Measurements from ENCODE around the gene SLC22A23.

- TF ChIP-seq POLR2A (IDR thresholded peaks at IDR 0.05) (no peak), EP300 (IDR thresholded peaks at IDR 0.05) (no peak), CTCF (IDR thresholded peaks at IDR 0.05) (no peak)
Observed at GRCh38 chr6:3400162-3400561, 56.7 kb downstream of the SLC22A23 start.

Measured in gastroesophageal sphincter (tissue), 3 donors.